Activated T-helper 2 cell treated with anti-CD3 and anti-CD28 coated beads, Interferon-gamma antibody, Interleukin-2, Interleukin-4, amounts not matched to agents 10 μg/mL and 5 μg/mL and 100 μg/mL, durations not matched to agents 14 hours and 24 hours and 36 hours (primary cell): ENCODE measurements around the gene UPK1B. TPM values are rescaled to one million over a fixed set of nuclear protein-coding genes. Genes with fewer than 3 reads are reported as not detected.
"Not testable (repeated sequence)": the region's sequence is repeated elsewhere in the genome, so short reads cannot be mapped to it uniquely, and the experiment has no call there.

Experiments used
- DNase-seq: peaks from one replicate; pipeline ENCODE4 v3.0.0; 2021; ENCODE audit warnings: low spot score
- H3K27ac Mint-ChIP-seq: one replicate; pipeline ENCODE4 v1.8.0; 2021; ENCODE audit warnings: mixed read lengths
- H3K27me3 Mint-ChIP-seq: one replicate; pipeline ENCODE4 v1.8.0; 2021; ENCODE audit warnings: low read depth, mixed read lengths
- H3K36me3 Mint-ChIP-seq: one replicate; pipeline ENCODE4 v1.8.0; 2021; ENCODE audit warnings: low read depth, mixed read lengths
- H3K4me1 Mint-ChIP-seq: one replicate; pipeline ENCODE4 v1.8.0; 2021; ENCODE audit warnings: low read depth, mixed read lengths
- H3K4me3 Mint-ChIP-seq: one replicate; pipeline ENCODE4 v1.8.0; 2021; ENCODE audit warnings: low read depth, mild to moderate bottlenecking, moderate library complexity, mixed read lengths
- H3K9me3 Mint-ChIP-seq: one replicate; pipeline ENCODE4 v1.8.0; 2021; ENCODE audit warnings: mixed read lengths
- intact Hi-C: fragments of 100-400 bp; cut with micrococcal nuclease; formaldehyde crosslinking; loops from one replicate; pipeline ENCODE4 v1.15.1; 2023
- total RNA-seq: library from RNA; stranded (reverse); gene quantifications from 2 replicates; pipeline ENCODE4 v1.2.3, GENCODE V29; 2022

Gene UPK1B
- total RNA-seq, 1 donor from 2014 or later: not detected

DNA sequence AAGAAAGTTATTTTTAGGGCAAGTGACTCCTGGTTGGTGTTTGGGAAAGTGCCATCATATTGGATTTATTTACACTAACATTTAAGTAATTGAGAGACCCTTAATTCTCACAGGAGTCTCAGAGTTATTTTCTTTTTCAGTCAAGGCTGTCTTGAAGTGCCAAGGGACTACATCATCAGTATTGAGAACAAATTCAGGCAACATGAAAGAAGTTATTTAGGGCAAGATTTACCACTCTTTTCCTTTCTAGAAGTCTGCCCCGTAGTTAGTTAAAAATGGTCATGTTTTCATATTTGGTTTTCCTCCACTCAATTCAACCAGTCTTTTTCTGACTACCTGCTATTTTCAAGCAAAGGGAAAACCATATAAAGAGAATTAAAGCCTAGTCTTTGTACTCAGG lies 61.2 kb downstream of the UPK1B start:
- H3K36me3 Mint-ChIP-seq: peaks cover 60% of the 10 kb centered on the region
- intact Hi-C loops: no loop called here
- DNase-seq: no peak
- peak overlapping the region; percentile 28 for H3K27ac Mint-ChIP-seq
- H3K9me3 Mint-ChIP-seq: no peaks in the 10 kb centered on the region
- H3K4me1 Mint-ChIP-seq: peaks cover 36% of the 10 kb centered on the region
- no peaks in the 10 kb centered on the region for H3K27me3 Mint-ChIP-seq
- H3K4me3 Mint-ChIP-seq: no peak overlapping the region

DNA sequence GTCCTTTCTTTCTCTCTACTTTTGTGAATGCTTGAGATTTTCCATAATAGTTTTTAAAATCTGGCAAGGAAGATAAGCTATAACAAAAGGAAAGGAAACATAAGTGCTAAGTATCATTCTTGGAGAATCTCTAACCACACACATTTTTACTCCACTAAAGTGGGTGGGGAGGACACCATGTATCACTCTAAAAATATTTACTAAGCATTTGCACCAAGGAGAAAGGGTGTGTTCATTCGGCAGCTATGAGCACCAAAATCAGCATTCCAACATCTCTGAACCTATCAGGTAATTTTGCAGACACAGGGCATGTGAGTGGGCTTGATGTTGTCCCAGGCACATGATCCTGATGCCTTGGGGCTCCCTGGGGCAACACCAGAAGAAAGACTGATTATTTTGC lies 61.8 kb downstream of the UPK1B start:
- no peaks in the 10 kb centered on the region for H3K27me3 Mint-ChIP-seq
- H3K36me3 Mint-ChIP-seq: peaks cover 55% of the 10 kb centered on the region
- no peak for DNase-seq
- H3K4me1 Mint-ChIP-seq: peaks cover 41% of the 10 kb centered on the region
- H3K9me3 Mint-ChIP-seq: no peaks in the 10 kb centered on the region
- H3K4me3 Mint-ChIP-seq: no peak overlapping the region
- peak overlapping the region; percentile 4 for H3K27ac Mint-ChIP-seq
- intact Hi-C loops: no loop called here

DNA sequence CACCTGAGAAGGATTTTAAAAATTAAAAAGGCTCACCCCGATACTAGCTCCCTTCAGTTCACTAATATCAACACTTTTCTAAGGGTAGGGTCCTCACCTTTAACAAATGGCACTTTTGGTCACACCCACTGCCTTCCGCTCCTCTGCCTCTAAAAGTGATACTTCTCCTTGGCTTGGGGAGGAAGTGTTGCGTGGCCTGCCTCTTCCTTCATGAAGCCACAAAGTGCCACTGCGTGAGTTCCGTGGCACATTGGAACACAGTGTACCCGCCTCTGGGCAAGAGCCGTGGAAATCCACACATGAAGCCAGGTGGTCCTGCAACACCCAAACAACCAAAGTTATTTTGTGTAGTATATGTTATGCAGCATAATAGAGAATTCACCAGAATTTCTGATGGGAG lies 63.4 kb downstream of the UPK1B start:
- Mint-ChIP-seq H3K4me3 (no peak overlapping the region), H3K27ac (no peak overlapping the region), H3K4me1 (peaks cover 44% of the 10 kb centered on the region), H3K27me3 (no peaks in the 10 kb centered on the region), H3K9me3 (no peaks in the 10 kb centered on the region), H3K36me3 (peaks cover 42% of the 10 kb centered on the region)
- intact Hi-C loops: no loop called here
- DNase-seq: no peak

DNA sequence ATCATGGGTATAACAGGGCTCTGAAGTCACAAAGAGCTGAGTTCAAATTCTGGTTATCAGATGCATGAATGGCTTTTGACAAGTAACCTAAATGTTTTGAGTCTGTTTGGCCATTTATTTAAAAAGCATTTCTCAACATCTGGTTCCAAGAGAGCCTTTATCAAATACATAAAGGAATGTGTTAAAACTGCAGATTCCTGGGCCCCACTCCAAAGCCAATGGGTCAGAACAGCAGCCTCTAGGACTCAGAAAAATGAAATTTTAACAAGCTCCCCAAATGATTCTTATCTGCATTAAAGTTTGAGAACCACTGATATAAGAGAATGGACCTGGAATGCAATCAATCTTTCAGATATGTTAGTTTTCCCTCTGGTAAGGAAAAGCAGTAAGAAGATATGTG lies 63.9 kb downstream of the UPK1B start:
- Mint-ChIP-seq H3K4me3 (no peak overlapping the region), H3K36me3 (peaks cover 37% of the 10 kb centered on the region), H3K9me3 (no peaks in the 10 kb centered on the region), H3K4me1 (peaks cover 40% of the 10 kb centered on the region), H3K27me3 (no peaks in the 10 kb centered on the region), H3K27ac (no peak overlapping the region)
- intact Hi-C loops: no loop called here
- DNase-seq: no peak

DNA sequence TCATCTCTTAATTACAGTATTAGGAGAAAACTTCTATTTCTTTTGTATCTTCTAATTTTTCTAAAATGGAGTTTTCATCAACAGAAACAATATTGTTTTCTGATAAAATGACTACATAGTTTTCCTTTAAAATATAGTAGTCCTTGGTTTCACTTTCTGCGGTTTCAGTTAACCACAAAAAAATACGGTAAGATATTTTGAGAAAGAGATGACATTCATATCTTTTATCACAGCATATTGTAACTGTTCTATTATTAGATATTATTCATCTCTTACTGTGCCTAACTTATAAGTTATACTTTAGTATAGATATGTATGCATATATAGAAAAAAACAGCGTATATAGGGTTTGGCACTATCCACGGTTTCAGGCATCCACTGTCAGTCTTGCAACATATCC lies 65.0 kb downstream of the UPK1B start:
- intact Hi-C loops: no loop called here
- H3K4me1 Mint-ChIP-seq: peaks cover 39% of the 10 kb centered on the region
- H3K4me3 Mint-ChIP-seq: no peak overlapping the region
- peaks cover 28% of the 10 kb centered on the region for H3K36me3 Mint-ChIP-seq
- no peak for DNase-seq
- no peak overlapping the region for H3K27ac Mint-ChIP-seq
- no peaks in the 10 kb centered on the region for H3K27me3 Mint-ChIP-seq
- H3K9me3 Mint-ChIP-seq: no peaks in the 10 kb centered on the region

DNA sequence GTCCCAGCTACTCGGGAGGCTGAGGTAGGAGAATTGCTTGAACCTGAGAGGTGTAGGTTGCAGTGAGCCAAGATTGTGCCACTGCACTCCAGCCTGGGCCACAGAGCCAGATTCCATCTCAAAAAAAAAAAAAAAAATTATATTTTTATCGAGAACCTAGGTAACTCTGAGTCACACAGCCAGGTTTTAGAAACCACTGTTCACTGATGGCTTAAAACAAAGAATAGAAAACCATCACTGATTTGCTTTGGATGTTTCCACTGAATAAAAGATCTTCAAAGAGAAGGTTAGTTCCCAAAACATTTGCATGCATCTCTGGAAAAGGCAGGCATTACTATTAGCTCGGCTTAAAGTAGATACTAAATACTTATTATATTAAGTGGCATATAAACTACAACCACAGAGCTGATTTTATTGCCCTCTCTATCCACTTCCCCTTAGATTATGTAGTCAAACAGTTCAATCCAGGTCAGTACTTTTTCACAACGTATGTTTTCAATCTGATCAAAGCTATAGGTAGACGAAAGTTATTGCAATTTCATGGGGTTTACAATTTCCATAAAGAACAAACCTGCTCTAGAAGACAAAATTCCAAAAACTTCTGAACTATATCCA lies 65.9 kb downstream of the UPK1B start:
- intact Hi-C loops: loop anchor here (1.0 kb wide), 1 partner anchor 461 kb away; no protein-coding TSS in a partner anchor
- DNase-seq: no peak
- H3K27ac Mint-ChIP-seq: peak overlapping the region; percentile 85

DNA sequence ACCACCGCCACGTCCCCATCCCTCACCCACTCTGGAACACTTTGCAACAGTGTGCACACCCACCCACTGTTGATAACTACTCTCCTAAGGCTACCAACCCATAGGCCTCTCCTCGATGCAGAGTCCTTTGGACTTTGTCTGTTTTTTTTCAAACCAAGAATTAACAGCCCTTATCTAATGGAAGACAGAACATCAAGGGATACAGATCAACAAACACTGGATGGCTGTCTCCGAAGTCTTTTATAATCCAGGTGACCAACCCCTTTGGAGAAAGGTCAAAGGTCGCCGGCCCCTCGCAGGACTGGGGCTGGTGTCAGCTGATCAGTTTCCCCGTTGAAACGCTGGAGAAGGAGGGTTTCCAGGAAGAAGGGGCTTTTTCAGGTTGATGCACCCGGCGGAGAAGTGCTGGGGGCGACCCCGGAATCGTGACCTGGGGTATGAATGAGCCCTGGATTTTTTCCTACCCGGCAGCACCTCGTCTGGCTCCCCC lies 66.7 kb downstream of the UPK1B start:
- Mint-ChIP-seq H3K27ac (peak overlapping the region; percentile 85), H3K27me3 (no peaks in the 10 kb centered on the region), H3K4me3 (peak overlapping the region; percentile 84), H3K4me1 (peaks cover 32% of the 10 kb centered on the region), H3K9me3 (no peaks in the 10 kb centered on the region), H3K36me3 (peaks cover 18% of the 10 kb centered on the region)
- DNase-seq: no peak
- intact Hi-C loops: loop anchor here (1.0 to 5.0 kb wide), 8 partner anchors 55 to 437 kb away; partner anchors contain the start of genes ARHGAP31, COX17, TIMMDC1 and TMEM39A

More for the DNA sequence above, 65.9 kb downstream of the UPK1B start:
- Mint-ChIP-seq H3K36me3 (peaks cover 25% of the 10 kb centered on the region), H3K27me3 (no peaks in the 10 kb centered on the region), H3K4me3 (peak overlapping the region; percentile 84), H3K4me1 (peaks cover 39% of the 10 kb centered on the region), H3K9me3 (no peaks in the 10 kb centered on the region)

DNA sequence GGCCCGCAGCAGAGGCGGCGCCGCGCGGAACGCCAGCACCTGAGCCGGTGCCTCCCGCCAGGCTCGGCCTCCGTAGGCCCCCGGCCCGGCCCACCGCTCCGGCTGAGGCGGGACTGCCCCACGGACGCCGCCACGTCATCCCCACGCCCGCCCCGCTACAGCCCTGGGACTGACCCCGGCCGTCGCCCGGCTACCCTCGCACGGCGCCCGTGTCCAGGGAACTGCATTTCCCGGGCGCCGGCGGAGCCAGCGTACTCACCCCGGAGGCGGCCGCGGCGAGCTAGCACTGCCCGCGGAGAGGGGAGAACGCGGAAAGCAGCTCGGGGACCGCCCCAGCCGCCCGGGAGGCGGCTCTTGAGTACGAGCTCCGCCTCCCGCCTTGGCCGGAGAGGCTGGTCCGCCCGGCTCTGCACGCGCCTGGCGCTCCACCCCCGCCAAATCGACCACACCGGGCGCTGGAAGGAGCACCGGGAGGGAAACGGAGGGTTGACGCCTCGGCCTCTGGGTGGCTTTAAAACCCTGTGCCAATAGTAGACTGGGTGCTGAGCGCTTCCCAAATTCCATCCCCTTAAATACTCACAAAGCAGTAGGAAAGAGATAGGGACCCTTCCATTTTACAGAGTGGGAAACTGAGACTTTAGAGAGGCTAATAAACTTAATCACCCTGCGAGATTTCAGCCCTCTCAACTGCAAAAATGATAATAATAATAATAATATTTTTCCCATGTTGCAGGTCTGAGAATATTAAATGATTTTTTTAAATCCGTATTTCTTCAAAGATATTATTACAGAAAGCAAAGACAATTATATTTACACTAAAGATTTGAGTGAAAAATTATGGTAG lies 67.4 kb downstream of the UPK1B start, which contains the start of gene B4GALT4:
TSS of gene B4GALT4 (minus strand) at position 288 of the 844 bp plus-strand sequence. CDS start 10,779 bp downstream, outside the sequence.
- intact Hi-C loops: loop anchor here (1.0 to 5.0 kb wide), 11 partner anchors 22 to 436 kb away; partner anchors contain the start of genes ARHGAP31, COX17, TIMMDC1 and TMEM39A
- Mint-ChIP-seq H3K9me3 (no peaks in the 10 kb centered on the region), H3K27me3 (no peaks in the 10 kb centered on the region), H3K36me3 (peaks cover 12% of the 10 kb centered on the region), H3K27ac (peak within 1 kb of the TSS; percentile 85), H3K4me3 (peak within 1 kb of the TSS; percentile 84), H3K4me1 (peaks cover 27% of the 10 kb centered on the region)
- peak; percentile 74 for DNase-seq

DNA sequence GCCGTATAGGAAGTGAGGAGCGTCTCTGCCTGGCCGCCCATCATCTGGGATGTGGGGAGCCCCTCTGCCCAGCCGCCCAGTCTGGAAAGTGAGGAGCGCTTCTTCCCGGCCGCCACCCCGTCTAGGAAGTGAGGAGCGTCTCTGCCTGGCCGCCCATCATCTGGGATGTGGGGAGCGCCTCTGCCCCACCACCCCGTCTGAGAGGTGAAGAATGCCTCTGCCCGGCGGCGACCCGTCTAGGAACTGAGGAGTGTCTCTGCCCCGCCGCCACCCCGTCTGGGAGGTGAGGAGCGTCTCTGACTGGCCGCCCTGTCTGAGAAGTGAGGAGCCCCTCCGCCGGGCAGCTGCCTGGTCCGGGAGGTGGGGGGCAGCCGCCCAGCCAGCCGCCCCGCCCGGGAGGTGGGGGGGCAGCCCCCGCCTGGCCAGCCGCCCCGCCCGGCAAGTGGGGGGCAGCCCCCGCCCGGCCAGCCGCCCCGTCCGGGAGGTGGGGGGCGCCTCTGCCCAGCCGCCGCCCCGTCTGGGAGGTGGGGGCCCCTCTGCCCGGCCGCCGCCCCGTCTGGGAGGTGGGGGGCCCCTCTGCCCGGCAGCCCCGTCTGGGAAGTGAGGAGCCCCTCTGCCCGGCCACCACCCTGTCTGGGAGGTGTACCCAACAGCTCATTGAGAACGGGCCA lies 69.1 kb downstream of the UPK1B start:
- not testable (repeated sequence) for H3K4me3 Mint-ChIP-seq, H3K27ac Mint-ChIP-seq, H3K36me3 Mint-ChIP-seq, DNase-seq, H3K9me3 Mint-ChIP-seq, H3K27me3 Mint-ChIP-seq
- intact Hi-C loops: loop anchor here (5.0 kb wide), 1 partner anchor 255 kb away; the partner anchor contains the start of gene TIMMDC1
- peaks cover 16% of the 10 kb centered on the region for H3K4me1 Mint-ChIP-seq

DNA sequence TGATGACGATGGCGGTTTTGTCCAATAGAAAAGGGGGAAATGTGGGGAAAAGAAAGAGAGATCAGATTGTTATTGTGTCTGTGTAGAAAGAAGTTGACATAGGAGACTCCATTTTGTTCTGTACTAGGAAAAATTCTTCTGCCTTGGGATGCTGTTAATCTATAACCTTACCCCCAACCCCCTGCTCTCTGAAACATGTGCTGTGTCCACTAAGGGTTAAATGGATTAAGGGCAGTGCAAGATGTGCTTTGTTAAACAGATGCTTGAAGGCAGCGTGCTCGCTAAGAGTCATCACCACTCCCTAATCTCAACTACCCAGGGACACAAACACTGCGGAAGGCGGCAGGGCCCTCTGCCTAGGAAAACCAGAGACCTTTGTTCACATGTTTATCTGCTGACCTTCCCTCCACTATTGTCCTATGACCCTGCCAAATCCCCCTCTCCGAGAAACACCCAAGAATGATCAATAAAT lies 69.7 kb downstream of the UPK1B start:
- intact Hi-C loops: loop anchor here (5.0 kb wide), 1 partner anchor 254 kb away; the partner anchor contains the start of gene TIMMDC1
- not testable (repeated sequence) for H3K4me3 Mint-ChIP-seq, H3K9me3 Mint-ChIP-seq, H3K36me3 Mint-ChIP-seq, DNase-seq, H3K27me3 Mint-ChIP-seq, H3K27ac Mint-ChIP-seq
- H3K4me1 Mint-ChIP-seq: peaks cover 16% of the 10 kb centered on the region

DNA sequence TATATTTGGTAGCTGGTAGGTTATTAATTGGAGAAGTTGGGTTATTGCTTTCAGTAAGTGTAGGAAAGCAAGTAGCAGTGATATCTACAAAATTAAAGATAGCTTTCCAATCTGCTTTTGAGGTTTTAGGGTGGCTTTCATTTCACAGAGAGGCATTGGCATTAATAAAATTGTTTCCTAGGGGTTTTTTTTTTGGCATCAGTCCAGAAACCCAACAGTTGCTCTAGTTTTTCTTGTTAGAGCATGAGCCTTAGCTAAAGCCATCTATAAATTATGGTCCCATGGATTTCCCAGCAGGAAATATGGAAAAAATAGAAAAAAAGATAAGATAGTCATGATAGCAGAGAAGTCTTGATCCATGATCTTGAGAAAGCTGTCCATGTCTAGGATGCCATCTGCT lies 70.3 kb downstream of the UPK1B start:
- intact Hi-C loops: loop anchor here (5.0 kb wide), 1 partner anchor 254 kb away; the partner anchor contains the start of gene TIMMDC1
- H3K36me3 Mint-ChIP-seq: no peaks in the 10 kb centered on the region
- H3K9me3 Mint-ChIP-seq: peaks cover 10% of the 10 kb centered on the region
- peaks cover 15% of the 10 kb centered on the region for H3K4me1 Mint-ChIP-seq
- no peak for DNase-seq
- H3K27me3 Mint-ChIP-seq: no peaks in the 10 kb centered on the region
- no peak overlapping the region for H3K27ac Mint-ChIP-seq
- no peak overlapping the region for H3K4me3 Mint-ChIP-seq

DNA sequence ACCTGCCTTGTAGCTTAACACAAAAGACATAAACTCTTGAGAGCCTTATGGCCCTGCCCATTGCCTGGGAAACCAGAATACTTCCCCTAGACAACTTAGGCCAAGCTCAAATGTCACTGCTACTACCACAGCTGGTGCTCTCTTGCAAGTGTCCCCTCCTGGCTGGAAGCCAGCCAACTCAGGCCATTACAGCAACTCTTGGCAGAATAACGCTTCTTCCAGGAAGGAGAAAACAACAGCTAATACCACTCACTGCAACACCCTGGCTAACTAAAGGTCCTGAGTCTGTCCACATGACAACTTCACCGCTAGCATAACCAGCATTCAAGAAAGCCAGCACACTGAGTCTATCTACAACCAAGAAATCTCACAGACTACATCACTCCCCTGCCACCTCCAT lies 72.4 kb downstream of the UPK1B start:
- Mint-ChIP-seq H3K27ac (no peak overlapping the region), H3K4me3 (no peak overlapping the region), H3K27me3 (peaks cover 9% of the 10 kb centered on the region), H3K9me3 (peaks cover 19% of the 10 kb centered on the region), H3K36me3 (no peaks in the 10 kb centered on the region), H3K4me1 (peaks cover 6% of the 10 kb centered on the region)
- DNase-seq: no peak
- intact Hi-C loops: no loop called here
